Measurements from ENCODE around the gene SCN9A. TPM values are rescaled to one million over a fixed set of nuclear protein-coding genes. Genes with fewer than 3 reads are reported as not detected.

The SCN9A gene
- total and polyA plus RNA-seq, 2 of the 4 experiments (the other 2 are of a cell fraction): 40.1 to 135 TPM

- Histone ChIP-seq H3K9ac (ENCODE audit: low read depth, low read length) (no peak overlapping the region), H3K27me3 (ENCODE audit: control insufficient read depth, insufficient read depth, low read length) (no peaks in the 10 kb centered on the region), H4K8ac (ENCODE audit: low read depth in 2 of 2, low read length in 2 of 2) (peak overlapping the region in 1 of 2 experiments; percentile 43; a peak in 2 of 4 replicates), H2BK20ac (ENCODE audit: low read depth, low read length) (no peak overlapping the region), H4K91ac (ENCODE audit: insufficient read depth, low read depth, low read length) (no peak overlapping the region), H3K4me2 (ENCODE audit: low read depth, low read length) (peak overlapping the region; percentile 12; the same call in 1 of the 2 replicates), H3K9me3 (ENCODE audit: control insufficient read depth, insufficient read depth, low read length) (no peaks in the 10 kb centered on the region), H3K4me1 (ENCODE audit: control insufficient read depth, insufficient read depth, low read length) (peaks cover 3% of the 10 kb centered on the region), H3K27ac (ENCODE audit: insufficient read depth, low read length) (peak overlapping the region; percentile 28; the same call in 1 of the 2 replicates), H2AFZ (replicated peaks; ENCODE audit: low read length, poor library complexity) (no peak overlapping the region), H2AK9ac (replicated peaks; ENCODE audit: low read depth, low read length, poor library complexity) (no peak overlapping the region), H4K20me1 (ENCODE audit: insufficient read depth, low read length) (no peaks in the 10 kb centered on the region), H3K4me3 (ENCODE audit: insufficient read depth, low read depth, low read length) (no peak overlapping the region), H4K5ac (ENCODE audit: low read depth, low read length) (no peak overlapping the region), H3K56ac (ENCODE audit: extremely low read depth, insufficient read depth, low read length) (no peak overlapping the region), H3K23ac (ENCODE audit: low read depth, low read length) (no peak overlapping the region), H3K9me1 (ENCODE audit: insufficient read depth, low read length) (no peaks in the 10 kb centered on the region), H3K4ac (ENCODE audit: low read depth, low read length) (no peak overlapping the region), H2AK5ac (ENCODE audit: low read depth, low read length) (no peak overlapping the region), H3K18ac (ENCODE audit: low read depth, low read length) (no peak overlapping the region), H2BK120ac (ENCODE audit: low read depth, low read length) (no peak overlapping the region), H3K79me1 (ENCODE audit: low read depth in 1 of 2, low read length in 2 of 2) (peaks cover 9 to 34% of the 10 kb centered on the region in 2 experiments), H2BK5ac (ENCODE audit: low read depth, low read length, poor library complexity, severe bottlenecking) (peak overlapping the region; percentile 80), H3K14ac (replicated peaks; ENCODE audit: low read depth, low read length) (no peak overlapping the region; the same call in 1 of the 2 replicates), H2BK15ac (ENCODE audit: low read depth, low read length) (no peak overlapping the region), H3K36me3 (ENCODE audit: control insufficient read depth, insufficient read depth, low read length) (no peaks in the 10 kb centered on the region)
- 17 to 100% methylated on average over 1 of the region's 3 CpGs for WGBS, 2 experiments (ENCODE audit: extremely low coverage in 2 of 2, insufficient read length in 1 of 2)
- TF ChIP-seq CHD1 (IDR thresholded peaks at IDR 0.05; ENCODE audit: low read depth, low read length): no peak
- TF ChIP-seq SMC3 (IDR thresholded peaks at IDR 0.05; ENCODE audit: low read depth, low read length): 0 out of 2 replicates have a peak, but pooled peaks have one; percentile 23
- peak; percentile 80 for TF ChIP-seq CEBPB (IDR thresholded peaks at IDR 0.05; ENCODE audit: low read depth, low read length)
- peak; percentile 54 for TF ChIP-seq CTCF (conservative IDR thresholded peaks at IDR 0.05; ENCODE audit: low read depth, low read length)
- TF ChIP-seq FOS (IDR thresholded peaks at IDR 0.05; ENCODE audit: low read depth, low read length): no peak
- TF ChIP-seq RAD21 (IDR thresholded peaks at IDR 0.05; ENCODE audit: low read length): peak; percentile 57
- no TSS peak for BruUV-seq (replicated peaks)
- POLR2A ChIA-PET (ENCODE audit: unreplicated experiment): no interaction called here
- in situ Hi-C loops (cut with MboI; ENCODE audit: low sequenced_read_pairs): no loop called here
- CTCF ChIA-PET: interaction anchor here (0.5 to 1.7 kb wide), 6 partner anchors 10 to 44 kb away, joined by 3 to 11 read pairs (median 3); partner anchors contain the start of gene SCN9A
- dilution Hi-C loops (cut with HindIII; ENCODE audit: low sequenced_read_pairs, unreplicated experiment): no loop called here
- intact Hi-C loops (cut with micrococcal nuclease): loop anchor here (1.0 to 5.0 kb wide), 3 partner anchors 44 to 155 kb away; no protein-coding TSS in a partner anchor
- ATAC-seq (ENCODE audit: low read depth): peak; percentile 79
- DNase-seq: peak; percentile 69
Measured at GRCh38 chr2:166361351-166362153, 14.2 kb downstream of the SCN9A start.
